PFSK-1 (cell line): ENCODE measurements around the gene SNRNP27.

Source experiments
- FOXP2 ChIP-seq: optimal IDR thresholded peaks from 2 replicates; pipeline ENCODE3; 2011; ENCODE audit warnings: borderline replicate concordance, control low read depth, inconsistent platforms; ENCODE audit not compliant: insufficient read depth; ENCODE audit errors: extremely low read length, extremely low read depth
- POLR2AphosphoS5 ChIP-seq: IDR thresholded peaks from 2 replicates; pipeline ENCODE4 v1.6.1; 2012; ENCODE audit warnings: low read depth, mild to moderate bottlenecking, control low read depth, low read length, moderate library complexity
- SIN3A ChIP-seq: IDR thresholded peaks from 2 replicates; pipeline ENCODE4 v1.6.1; 2012; ENCODE audit warnings: mild to moderate bottlenecking, low read length, moderate library complexity, borderline replicate concordance; ENCODE audit not compliant: insufficient read depth
- TAF1 ChIP-seq: IDR thresholded peaks from 2 replicates; pipeline ENCODE4 v1.6.1; 2012; ENCODE audit warnings: low read length, control low read depth, borderline replicate concordance; ENCODE audit not compliant: insufficient read depth
- TF ChIP-seq, protein P1 (sequence below), 2 experiments: IDR thresholded peaks; 2 replicates each; pipeline versions ENCODE4 v1.6.1 to v1.8.0; 2011 to 2012; ENCODE audit warnings: low read depth in 2 of 2, low read length in 2 of 2, control low read depth in 1 of 2, inconsistent platforms in 1 of 2, mild to moderate bottlenecking in 1 of 2, moderate library complexity in 1 of 2; ENCODE audit not compliant: insufficient read depth in 1 of 2

Gene SNRNP27

DNA sequence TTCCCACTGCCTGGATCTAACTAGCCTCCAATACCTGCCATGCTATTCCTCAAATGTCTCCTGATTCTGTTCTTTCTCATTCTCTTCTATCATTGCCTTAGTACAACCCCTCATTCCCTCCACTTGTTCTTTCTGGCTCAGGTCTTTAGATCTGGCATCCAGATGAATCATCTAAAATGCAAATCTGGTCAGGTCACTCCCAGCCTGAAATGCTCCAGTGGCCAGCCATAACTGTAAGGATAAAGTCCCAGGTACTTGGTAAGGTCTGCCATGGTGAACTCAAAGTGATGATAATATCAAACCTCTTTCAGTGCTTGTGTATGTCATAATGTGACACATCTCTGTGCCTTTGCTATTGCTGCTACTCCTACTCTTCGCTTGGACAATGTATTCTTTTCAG lies 2.9 kb upstream of the SNRNP27 start:
- TF ChIP-seq, protein P1, sequence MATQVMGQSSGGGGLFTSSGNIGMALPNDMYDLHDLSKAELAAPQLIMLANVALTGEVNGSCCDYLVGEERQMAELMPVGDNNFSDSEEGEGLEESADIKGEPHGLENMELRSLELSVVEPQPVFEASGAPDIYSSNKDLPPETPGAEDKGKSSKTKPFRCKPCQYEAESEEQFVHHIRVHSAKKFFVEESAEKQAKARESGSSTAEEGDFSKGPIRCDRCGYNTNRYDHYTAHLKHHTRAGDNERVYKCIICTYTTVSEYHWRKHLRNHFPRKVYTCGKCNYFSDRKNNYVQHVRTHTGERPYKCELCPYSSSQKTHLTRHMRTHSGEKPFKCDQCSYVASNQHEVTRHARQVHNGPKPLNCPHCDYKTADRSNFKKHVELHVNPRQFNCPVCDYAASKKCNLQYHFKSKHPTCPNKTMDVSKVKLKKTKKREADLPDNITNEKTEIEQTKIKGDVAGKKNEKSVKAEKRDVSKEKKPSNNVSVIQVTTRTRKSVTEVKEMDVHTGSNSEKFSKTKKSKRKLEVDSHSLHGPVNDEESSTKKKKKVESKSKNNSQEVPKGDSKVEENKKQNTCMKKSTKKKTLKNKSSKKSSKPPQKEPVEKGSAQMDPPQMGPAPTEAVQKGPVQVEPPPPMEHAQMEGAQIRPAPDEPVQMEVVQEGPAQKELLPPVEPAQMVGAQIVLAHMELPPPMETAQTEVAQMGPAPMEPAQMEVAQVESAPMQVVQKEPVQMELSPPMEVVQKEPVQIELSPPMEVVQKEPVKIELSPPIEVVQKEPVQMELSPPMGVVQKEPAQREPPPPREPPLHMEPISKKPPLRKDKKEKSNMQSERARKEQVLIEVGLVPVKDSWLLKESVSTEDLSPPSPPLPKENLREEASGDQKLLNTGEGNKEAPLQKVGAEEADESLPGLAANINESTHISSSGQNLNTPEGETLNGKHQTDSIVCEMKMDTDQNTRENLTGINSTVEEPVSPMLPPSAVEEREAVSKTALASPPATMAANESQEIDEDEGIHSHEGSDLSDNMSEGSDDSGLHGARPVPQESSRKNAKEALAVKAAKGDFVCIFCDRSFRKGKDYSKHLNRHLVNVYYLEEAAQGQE (IDR thresholded peaks at IDR 0.05; ENCODE audit: insufficient read depth in 1 of 2, low read depth in 2 of 2, low read length in 2 of 2), result no peak
- TF ChIP-seq SIN3A (no peak), FOXP2 (no peak), TAF1 (no peak), POLR2AphosphoS5 (no peak)

- TF ChIP-seq, protein P1 (IDR thresholded peaks at IDR 0.05; ENCODE audit: insufficient read depth in 1 of 2, low read depth in 2 of 2, low read length in 2 of 2), result no peak
- no peak for TF ChIP-seq POLR2AphosphoS5
- no peak for TF ChIP-seq FOXP2
- TF ChIP-seq SIN3A, result no peak
- no peak for TF ChIP-seq TAF1
These were observed 8.6 kb downstream of the SNRNP27 start for GRCh38 chr2:69902213-69902922.

DNA sequence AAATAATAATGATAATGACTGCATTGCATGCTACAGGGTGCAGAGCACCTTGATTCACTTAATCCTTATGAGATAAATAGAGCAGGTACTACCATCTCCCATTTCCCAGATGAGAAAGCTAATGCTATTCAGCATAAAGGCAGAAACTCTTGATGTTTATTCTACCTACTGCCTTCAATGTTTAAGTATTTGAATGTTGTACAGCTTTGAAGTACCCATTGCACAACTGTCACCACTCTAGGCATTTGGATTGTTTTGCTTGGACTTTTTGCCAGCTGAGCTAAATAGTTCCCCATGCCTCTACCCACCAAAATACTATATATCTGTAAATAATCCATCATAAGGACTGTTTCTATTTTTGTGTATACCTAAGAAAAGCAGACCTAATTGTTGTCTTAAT lies 13.5 kb downstream of the SNRNP27 start:
- TF ChIP-seq FOXP2 (no peak), SIN3A (no peak), POLR2AphosphoS5 (no peak), TAF1 (no peak)
- TF ChIP-seq, protein P1 (IDR thresholded peaks at IDR 0.05; ENCODE audit: insufficient read depth in 1 of 2, low read depth in 2 of 2, low read length in 2 of 2), result no peak

- TF ChIP-seq, protein P1 (IDR thresholded peaks at IDR 0.05; ENCODE audit: insufficient read depth in 1 of 2, low read depth in 2 of 2, low read length in 2 of 2), result no peak
- TF ChIP-seq TAF1, result no peak
- TF ChIP-seq POLR2AphosphoS5, result no peak; the same call in 1 of the 2 replicates
- TF ChIP-seq SIN3A, result no peak
- no peak for TF ChIP-seq FOXP2
These were observed 18.3 kb downstream of the SNRNP27 start for GRCh38 chr2:69911985-69912563.
